ENCODE data around the gene TMTC2. TPM values are rescaled to one million over a fixed set of nuclear protein-coding genes. Genes with fewer than 3 reads are reported as not detected.

Gene TMTC2
- total RNA-seq, 1 donor from 2014 or later, result 31.4 TPM

DNA sequence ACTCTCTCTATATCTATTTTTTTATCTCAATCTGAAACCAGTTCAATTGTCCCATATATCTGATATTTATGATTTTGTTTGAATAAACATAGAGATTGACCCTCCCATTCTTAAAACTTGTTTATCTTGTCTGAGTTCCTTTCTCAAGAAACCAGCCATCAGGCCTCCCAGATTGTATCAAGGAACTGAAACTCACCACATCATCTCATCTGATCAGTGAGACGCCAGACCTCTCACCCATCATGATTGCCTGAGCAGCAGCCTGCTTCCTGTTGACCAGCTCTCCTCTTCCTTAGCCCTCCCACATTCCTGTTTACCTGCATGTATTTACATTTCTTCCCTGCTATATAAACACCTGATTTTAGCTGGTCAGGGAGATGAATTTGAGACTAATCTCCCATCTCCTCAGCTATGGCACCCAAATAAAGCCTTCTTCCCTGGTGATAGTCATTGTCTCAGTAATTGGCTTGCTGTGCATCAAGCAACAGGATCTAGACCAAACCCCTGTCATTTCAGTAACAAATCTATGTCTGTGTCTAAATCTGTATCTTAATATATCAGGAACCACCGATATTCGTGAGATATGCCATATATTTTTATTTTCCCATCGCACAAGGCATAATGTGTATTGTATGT lies 323.6 kb downstream of the TMTC2 start:
- TF ChIP-seq, protein P1, sequence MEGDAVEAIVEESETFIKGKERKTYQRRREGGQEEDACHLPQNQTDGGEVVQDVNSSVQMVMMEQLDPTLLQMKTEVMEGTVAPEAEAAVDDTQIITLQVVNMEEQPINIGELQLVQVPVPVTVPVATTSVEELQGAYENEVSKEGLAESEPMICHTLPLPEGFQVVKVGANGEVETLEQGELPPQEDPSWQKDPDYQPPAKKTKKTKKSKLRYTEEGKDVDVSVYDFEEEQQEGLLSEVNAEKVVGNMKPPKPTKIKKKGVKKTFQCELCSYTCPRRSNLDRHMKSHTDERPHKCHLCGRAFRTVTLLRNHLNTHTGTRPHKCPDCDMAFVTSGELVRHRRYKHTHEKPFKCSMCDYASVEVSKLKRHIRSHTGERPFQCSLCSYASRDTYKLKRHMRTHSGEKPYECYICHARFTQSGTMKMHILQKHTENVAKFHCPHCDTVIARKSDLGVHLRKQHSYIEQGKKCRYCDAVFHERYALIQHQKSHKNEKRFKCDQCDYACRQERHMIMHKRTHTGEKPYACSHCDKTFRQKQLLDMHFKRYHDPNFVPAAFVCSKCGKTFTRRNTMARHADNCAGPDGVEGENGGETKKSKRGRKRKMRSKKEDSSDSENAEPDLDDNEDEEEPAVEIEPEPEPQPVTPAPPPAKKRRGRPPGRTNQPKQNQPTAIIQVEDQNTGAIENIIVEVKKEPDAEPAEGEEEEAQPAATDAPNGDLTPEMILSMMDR (IDR thresholded peaks at IDR 0.05), result no peak
- no peak for ATAC-seq

DNA sequence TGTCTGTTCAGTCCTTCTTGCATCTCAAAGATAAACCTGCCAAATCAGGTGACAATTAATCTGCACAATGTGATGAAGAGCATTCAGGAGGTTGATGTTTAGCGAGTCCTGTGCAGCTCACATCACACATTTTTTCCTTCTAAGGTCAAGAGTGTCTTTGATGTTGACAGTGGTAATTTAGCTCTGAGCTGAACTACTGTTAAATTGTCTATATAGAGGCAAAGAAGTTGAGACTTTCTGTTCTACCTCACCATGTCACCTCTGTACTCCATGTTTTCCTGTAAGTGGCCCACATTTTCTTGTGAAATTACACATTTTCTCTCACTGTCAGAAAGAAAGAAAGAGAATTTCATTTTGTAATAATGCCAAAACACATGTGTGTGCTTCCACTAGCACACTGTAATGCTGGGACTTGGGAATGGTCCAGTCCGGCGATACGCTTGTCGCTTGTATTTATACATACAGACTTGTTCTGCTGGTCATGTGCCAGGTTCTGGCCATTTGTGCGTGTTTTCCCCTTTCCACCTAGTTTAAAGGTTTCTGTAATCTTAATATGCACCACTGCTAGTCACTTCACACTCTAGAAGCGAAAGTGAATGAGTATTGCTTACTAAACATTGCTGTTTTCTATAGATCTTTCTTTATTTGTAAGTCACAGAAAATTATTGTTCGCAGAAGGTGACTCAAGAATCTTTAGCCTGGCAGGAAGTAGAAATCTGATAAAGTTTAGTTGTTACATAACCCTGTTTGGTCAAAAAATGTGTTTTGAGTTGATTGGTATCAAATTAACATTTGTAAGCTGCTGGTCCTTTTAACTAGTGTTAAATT lies 328.9 kb downstream of the TMTC2 start:
- H3K36me3 ChIP-seq, result no peaks in the 10 kb centered on the region
- TF ChIP-seq, protein P1 (IDR thresholded peaks at IDR 0.05), result no peak
- intact Hi-C loops (cut with DNase I), result no loop called here
- ATAC-seq (peak; percentile 36 to 52), DNase-seq (no peak)
- peak overlapping the region; percentile 39 for H3K4me3 ChIP-seq
- H3K27me3 ChIP-seq (ENCODE audit: low read depth), result no peaks in the 10 kb centered on the region
- H3K27ac ChIP-seq, result peak overlapping the region; percentile 5
- no peaks in the 10 kb centered on the region for H3K9me3 ChIP-seq
- peaks cover 6% of the 10 kb centered on the region for H3K4me1 ChIP-seq

More for the DNA sequence above, 323.6 kb downstream of the TMTC2 start:
- no peak for DNase-seq
- Histone ChIP-seq H3K4me1 (no peaks in the 10 kb centered on the region), H3K36me3 (no peaks in the 10 kb centered on the region), H3K4me3 (no peak overlapping the region), H3K9me3 (peaks cover 5% of the 10 kb centered on the region), H3K27me3 (ENCODE audit: low read depth) (no peaks in the 10 kb centered on the region), H3K27ac (no peak overlapping the region)
- intact Hi-C loops (cut with DNase I), result no loop called here

DNA sequence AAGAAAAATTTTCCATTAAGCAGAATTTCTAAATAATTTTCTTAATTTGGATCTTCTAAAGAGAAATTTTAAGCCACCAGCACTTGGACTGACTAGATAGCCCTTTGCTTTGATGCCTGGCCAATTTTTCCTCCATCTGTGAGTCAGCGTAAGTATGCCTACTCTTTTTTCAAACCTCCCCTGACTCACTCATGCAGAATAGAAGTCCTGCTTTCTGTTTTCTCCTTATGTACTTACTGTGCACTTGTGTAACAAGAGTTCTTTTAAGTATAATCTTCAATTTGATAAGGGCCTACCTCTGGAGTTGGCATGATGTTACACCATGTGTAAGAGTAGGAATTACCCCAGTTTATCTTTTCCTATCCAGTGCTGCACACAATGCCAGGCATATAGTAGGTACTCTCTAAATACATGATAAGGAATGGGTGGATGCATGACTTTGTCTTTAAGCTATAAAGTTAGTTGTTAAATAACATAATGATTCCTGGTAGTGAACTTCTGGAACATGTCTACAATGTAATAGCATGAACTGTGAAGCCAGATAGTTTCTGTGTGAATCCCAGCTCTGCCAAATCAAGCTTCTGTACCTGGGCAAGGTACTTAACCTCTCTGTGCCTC lies 329.6 kb downstream of the TMTC2 start:
- TF ChIP-seq, protein P1 (IDR thresholded peaks at IDR 0.05), result no peak
- ATAC-seq (peak; percentile 89 to 94), DNase-seq (no peak)
- intact Hi-C loops (cut with DNase I), result no loop called here
- H3K4me1 ChIP-seq, result peaks cover 6% of the 10 kb centered on the region
- H3K27me3 ChIP-seq (ENCODE audit: low read depth), result no peaks in the 10 kb centered on the region
- peak overlapping the region; percentile 39 for H3K4me3 ChIP-seq
- peak overlapping the region; percentile 5 for H3K27ac ChIP-seq
- H3K9me3 ChIP-seq, result no peaks in the 10 kb centered on the region
- H3K36me3 ChIP-seq, result no peaks in the 10 kb centered on the region

DNA sequence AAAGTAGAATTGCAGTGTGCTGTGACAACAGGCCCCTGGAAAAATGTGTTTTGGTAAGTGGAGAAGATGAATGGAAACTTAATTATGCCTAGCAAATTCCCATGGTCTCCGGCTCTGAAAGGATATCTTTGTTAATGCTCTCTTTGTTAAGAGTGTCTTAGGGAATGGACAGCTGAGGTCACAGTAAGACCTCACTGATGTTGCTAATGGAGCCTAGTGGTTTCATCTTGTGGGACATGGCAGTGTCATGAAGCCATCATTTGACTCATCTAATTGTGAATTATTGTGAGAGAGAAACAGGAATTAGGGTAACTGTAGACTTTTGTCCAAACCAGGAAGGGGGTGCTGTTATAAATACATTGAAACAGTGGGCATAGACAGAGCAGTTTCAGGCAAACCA lies 330.3 kb downstream of the TMTC2 start:
- Histone ChIP-seq H3K27ac (no peak overlapping the region), H3K4me3 (no peak overlapping the region), H3K9me3 (no peaks in the 10 kb centered on the region), H3K27me3 (ENCODE audit: low read depth) (no peaks in the 10 kb centered on the region), H3K4me1 (peaks cover 6% of the 10 kb centered on the region), H3K36me3 (no peaks in the 10 kb centered on the region)
- ATAC-seq (no peak), DNase-seq (no peak)
- TF ChIP-seq, protein P1 (IDR thresholded peaks at IDR 0.05), result no peak
- intact Hi-C loops (cut with DNase I), result no loop called here

DNA sequence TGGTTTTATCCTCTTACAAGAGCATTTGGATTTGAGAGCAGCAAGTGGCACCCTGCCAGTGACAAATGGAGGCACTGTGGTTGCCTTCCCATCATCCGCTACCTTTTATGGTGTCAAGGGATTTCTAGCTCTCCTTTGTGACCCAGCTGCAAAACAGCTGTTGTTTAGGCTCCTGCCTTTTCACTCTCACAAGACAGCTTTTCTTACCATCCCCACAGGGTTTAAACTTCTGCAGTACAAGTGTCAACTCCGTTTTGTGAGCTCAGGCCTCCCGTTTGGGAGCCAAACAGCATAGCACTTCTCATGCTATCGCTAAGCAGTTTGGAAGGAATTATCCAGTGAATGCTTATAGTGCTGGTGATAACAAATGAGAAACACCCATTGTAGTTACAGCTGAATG lies 331.4 kb downstream of the TMTC2 start:
- intact Hi-C loops (cut with DNase I), result no loop called here
- Histone ChIP-seq H3K27ac (no peak overlapping the region), H3K27me3 (ENCODE audit: low read depth) (no peaks in the 10 kb centered on the region), H3K4me1 (peaks cover 6% of the 10 kb centered on the region), H3K36me3 (no peaks in the 10 kb centered on the region), H3K4me3 (no peak overlapping the region), H3K9me3 (no peaks in the 10 kb centered on the region)
- ATAC-seq (no peak), DNase-seq (no peak)
- TF ChIP-seq, protein P1 (IDR thresholded peaks at IDR 0.05), result no peak

All from lower lobe of right lung (tissue), 2 donors.